GM18519 (cell line): ENCODE data around the gene TMEM185A.
"Not testable (repeated sequence)": the region's sequence is repeated elsewhere in the genome, so short reads cannot be mapped to it uniquely, and the experiment has no call there.

Experiments used
- ATAC-seq: cut with Tn5 transposase; IDR thresholded peaks from one replicate; pipeline ENCODE4 v1.9.1; 2021; ENCODE audit warnings: mild to moderate bottlenecking, moderate library complexity; ENCODE audit not compliant: unreplicated experiment, low FRiP score

The TMEM185A gene

DNA sequence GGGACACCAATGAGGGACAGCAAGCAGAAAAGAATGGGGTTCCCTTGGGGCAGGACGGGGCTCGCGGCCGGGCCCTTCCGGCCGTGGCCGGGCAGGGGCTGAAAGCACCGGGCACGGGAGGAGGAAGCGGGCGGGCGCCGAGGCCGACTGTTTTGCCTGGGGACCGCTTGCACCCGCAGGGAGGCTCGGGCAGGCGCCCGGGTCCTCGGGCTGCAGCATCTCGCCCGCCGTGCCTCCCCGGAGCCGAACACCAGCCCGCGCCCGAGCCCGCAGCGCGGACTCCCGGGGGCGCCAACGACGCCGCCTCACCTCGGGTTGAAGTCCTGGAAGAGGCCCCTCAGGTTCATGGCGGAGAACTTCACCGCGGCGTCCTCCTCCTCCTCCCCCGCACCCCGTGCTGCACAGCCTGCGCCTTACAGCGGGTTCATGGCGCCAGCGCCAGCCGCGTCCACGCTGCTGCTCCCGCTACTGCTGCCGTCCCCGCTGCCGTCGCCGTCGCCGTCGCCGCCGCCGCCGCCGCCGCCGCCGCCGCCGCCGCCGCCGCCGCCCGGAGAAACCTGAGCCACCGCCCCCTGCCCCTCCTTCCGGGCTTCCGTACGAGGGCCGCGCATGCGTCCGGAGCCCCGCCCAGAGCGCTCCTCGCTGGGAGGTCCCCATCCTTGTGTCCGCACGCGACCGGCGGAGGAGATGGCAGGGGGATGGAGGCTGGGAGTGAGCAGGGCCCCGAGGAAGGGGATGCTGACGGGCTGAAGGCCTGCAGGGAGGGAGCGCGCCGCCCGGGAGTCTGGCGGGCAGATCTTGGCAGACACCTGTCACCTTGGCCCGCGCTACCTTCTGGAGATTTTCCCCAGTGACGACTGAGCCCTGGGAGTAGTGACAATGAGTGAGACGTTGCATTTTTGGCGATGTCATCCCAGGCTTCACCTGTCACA lies at the start of gene TMEM185A:
Gene TMEM185A (minus strand): TSS at position 559 of the 932 bp plus-strand sequence. CDS start 212 bp downstream, at position 347.
- peak; percentile 73 for ATAC-seq

DNA sequence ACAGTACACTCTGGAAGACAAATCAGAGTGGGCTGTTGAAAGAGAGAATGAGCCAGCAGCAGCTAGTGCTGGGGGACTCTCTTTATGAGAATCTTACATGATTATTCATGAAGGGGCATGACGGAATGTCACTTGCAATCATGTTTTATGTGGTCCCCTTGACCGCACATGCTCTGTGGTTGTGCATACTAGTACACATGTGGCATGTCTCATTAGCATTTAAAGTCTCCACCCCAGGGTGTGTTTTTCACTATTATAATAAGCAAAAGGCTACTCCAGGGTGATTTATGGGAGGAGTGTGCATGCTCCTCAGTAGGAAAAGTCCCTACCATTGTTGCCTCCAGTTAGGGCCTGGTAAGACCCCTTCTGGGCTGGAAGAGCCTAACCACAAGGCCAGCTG lies 49.6 kb upstream of the TMEM185A start:
- no peak for ATAC-seq

DNA sequence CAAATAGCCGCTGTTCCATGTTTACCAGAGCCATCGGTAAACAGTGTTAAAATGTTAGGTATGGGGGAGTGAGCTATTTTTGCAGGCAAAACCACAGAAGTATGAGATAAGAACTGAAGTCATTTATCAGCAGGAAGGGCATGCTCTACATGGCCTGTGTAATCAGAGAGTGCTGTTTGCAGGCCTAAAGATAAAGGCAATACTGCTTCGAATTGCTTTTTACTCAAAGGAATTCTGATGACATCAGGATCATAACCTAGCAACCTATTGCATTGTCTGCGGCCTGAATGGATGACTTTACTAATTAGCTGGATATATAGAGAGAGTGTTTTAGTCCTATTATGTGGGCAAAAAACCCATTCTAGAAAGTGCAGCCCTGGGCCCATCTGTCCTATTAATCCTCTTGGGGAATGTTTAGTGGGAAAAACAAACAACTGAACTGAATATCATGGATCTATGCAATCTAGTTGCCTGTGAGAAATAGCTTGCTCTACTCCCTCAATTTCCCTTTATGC lies 47.6 kb upstream of the TMEM185A start:
- ATAC-seq = not testable (repeated sequence)

- ATAC-seq = not testable (repeated sequence)
Observed at GRCh38 chrX:149675554-149675953, 44.0 kb upstream of the TMEM185A start.

- not testable (repeated sequence) for ATAC-seq
Observed at GRCh38 chrX:149675088-149675487, 43.5 kb upstream of the TMEM185A start.

- not testable (repeated sequence) for ATAC-seq
Observed at GRCh38 chrX:149660613-149661012, 29.0 kb upstream of the TMEM185A start.

- not testable (repeated sequence) for ATAC-seq
Observed at GRCh38 chrX:149656260-149656884, 24.8 kb upstream of the TMEM185A start.

- no peak for ATAC-seq
Observed at GRCh38 chrX:149652232-149652981, 20.8 kb upstream of the TMEM185A start.

DNA sequence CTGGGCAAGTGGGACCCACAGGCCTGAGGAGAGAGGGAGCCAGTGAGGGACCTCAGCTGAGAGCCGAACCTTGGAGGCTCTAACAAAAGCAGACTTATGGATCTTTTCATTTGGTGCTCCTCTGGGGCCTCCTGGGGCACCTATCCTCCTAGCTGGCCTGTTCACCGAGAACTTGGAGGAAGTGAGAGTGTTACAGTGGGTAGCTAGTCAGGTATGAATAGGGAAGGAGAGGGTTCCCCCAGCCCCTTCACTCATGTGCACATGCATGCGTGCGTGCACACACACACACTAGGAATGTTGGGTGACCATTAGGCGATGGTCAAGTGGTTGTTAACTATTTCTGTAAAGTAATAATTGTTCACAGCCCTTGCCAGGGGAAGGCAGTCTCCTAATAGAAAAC lies 18.6 kb upstream of the TMEM185A start:
- no peak for ATAC-seq

DNA sequence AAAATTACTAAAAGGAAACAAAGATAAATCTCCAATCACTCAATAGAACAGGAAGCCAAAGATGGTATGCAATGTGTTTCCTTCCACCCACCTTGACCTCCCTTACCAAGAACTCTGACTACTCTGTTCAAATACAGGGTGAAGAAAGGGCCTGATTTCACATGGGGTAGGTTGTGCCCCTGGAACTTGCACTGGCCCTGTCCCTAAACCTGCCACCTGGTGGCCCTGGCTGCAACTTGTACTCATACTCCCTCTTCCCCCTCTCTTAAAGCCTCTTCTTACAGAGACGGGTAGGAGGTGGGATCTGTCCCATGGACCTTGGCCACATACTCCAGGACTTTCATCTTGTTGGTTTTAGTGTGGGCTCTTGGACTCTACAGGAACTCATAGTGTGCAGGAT lies 17.3 kb upstream of the TMEM185A start:
- no peak for ATAC-seq

- no peak for ATAC-seq
Observed at GRCh38 chrX:149647505-149647904, 15.9 kb upstream of the TMEM185A start.

- ATAC-seq = no peak
Observed at GRCh38 chrX:149643496-149643895, 11.9 kb upstream of the TMEM185A start.

GRCh38 chrX:149641835-149642234 lies 10.2 kb upstream of the TMEM185A start:
- no peak for ATAC-seq

- no peak for ATAC-seq
Observed at GRCh38 chrX:149641432-149641831, 9.8 kb upstream of the TMEM185A start.

- ATAC-seq = no peak
Observed at GRCh38 chrX:149639568-149639967, 8.0 kb upstream of the TMEM185A start.

DNA sequence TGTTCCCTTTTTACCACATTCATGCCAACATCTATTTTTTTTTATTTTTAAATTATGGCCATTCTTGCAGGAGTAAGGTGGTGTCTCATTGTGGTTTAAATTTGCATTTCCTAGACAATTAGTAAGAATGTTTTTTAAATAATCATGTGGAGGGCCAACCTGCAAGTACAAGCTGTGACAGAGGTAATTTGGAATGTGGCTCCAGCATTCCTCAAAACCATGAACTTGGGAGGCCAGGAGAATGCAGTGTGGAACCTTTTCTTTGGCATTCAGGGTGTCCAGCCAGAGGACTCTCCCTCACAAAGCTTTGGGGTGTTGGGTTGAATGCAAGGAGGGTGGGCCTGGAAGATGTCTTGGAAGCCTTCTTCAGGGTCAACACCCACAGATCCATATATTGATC lies 7.3 kb upstream of the TMEM185A start:
- ATAC-seq = no peak

DNA sequence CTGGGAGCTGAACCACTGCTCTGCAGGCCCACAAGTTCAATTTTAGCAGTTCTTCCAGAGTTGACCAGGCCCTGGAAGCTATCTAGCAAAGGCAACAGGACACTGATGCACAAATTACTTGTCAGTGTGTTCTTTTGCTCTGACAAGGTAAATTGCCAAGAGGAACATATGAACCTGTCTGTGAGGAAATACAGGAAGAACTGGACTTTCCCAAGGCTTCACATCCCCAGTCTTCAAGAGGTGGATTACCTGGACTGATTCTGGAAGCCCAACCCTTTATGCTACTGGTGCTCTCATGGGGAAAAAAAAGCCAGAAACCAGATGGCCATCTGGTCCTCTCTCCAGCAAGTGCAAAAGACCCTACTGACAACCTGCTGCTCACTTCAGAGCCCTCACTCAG lies 1.9 kb upstream of the TMEM185A start:
- no peak for ATAC-seq

DNA sequence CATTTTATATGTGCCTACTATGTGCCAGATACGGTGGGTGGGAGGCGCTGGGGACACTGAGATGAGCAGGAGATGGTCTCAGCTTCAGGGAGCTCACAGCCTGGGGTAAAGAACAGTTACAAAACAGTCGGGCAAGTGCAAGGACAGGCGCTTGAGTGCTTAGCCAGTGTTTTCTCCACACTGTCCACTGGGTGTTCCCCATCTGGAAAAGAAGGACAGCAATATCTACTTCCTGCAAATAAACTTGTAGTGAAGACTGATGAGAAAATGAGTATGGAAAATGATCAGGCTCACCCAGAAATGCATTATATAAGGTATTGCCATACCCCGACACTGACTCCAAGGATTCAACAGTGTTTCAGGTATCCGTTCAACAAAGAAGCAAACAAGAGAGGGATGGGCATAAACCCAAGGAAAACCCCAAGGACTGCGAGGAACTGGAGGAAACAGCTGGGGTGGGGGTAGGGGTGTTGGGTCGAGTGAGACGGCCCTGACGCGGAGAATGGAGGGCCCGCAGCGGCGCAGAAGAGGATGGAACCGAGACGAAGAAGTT lies 835 bp downstream of the TMEM185A start:
- ATAC-seq = no peak

- no peak for ATAC-seq
Observed at GRCh38 chrX:149629730-149630387, 1.7 kb downstream of the TMEM185A start.

- ATAC-seq = no peak
Observed at GRCh38 chrX:149628768-149629167, 2.8 kb downstream of the TMEM185A start.
